ENCODE data around the gene TMEM127.
"Not testable (repeated sequence)": the region's sequence is repeated elsewhere in the genome, so short reads cannot be mapped to it uniquely, and the experiment has no call there.

The TMEM127 gene

GRCh38 chr2:96260387-96261260 is 5.2 kb downstream of the TMEM127 start:
- TF ChIP-seq, protein P1, sequence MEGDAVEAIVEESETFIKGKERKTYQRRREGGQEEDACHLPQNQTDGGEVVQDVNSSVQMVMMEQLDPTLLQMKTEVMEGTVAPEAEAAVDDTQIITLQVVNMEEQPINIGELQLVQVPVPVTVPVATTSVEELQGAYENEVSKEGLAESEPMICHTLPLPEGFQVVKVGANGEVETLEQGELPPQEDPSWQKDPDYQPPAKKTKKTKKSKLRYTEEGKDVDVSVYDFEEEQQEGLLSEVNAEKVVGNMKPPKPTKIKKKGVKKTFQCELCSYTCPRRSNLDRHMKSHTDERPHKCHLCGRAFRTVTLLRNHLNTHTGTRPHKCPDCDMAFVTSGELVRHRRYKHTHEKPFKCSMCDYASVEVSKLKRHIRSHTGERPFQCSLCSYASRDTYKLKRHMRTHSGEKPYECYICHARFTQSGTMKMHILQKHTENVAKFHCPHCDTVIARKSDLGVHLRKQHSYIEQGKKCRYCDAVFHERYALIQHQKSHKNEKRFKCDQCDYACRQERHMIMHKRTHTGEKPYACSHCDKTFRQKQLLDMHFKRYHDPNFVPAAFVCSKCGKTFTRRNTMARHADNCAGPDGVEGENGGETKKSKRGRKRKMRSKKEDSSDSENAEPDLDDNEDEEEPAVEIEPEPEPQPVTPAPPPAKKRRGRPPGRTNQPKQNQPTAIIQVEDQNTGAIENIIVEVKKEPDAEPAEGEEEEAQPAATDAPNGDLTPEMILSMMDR (IDR thresholded peaks at IDR 0.05; ENCODE audit: control extremely low read depth, extremely low read depth, low read depth, missing control alignments) = peak; percentile 53
- ChIA-PET POLR2A (no interaction called here), CTCF (interaction anchor here (0.8 to 4.4 kb wide), 22 partner anchors 9 to 268 kb away, joined by 3 to 25 read pairs (median 5); partner anchors contain the start of genes ADRA2B, ASTL and STARD7)
- peak; percentile 68 for DNase-seq (ENCODE audit: extremely low spot score)

DNA sequence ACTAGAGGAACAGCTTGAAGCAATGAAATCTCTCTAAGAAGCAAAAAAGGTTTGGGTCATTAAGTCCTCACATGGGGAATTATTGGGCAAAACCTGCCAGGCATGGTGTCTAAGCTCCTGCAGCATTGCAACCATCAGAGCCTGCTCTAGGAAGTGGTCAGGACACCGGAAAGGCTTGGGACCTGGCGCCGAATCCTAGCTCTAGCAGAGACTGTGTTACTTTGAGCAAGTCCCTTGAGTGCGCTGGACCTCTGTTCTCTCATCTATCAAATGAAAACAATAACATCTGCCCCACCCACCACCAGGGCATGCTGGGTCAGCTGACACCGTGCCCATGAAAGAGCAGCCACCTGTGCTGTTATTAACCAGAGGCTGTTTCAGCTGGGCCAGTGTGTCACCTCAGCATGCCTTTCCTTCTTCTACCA is 6.3 kb downstream of the TMEM127 start:
- CTCF ChIA-PET = interaction anchor here (0.9 to 4.4 kb wide), 17 partner anchors 8 to 267 kb away, joined by 3 to 25 read pairs (median 5); partner anchors contain the start of gene ASTL
- no peak for DNase-seq (ENCODE audit: extremely low spot score)
- POLR2A ChIA-PET = interaction anchor here (0.5 to 0.6 kb wide), 3 partner anchors 81 to 276 kb away, joined by 3 to 9 read pairs (median 3); no protein-coding TSS in a partner anchor
- TF ChIP-seq, protein P1 (IDR thresholded peaks at IDR 0.05; ENCODE audit: control extremely low read depth, extremely low read depth, low read depth, missing control alignments) = no peak

GRCh38 chr2:96258166-96259022 is 7.4 kb downstream of the TMEM127 start:
- TF ChIP-seq, protein P1 (IDR thresholded peaks at IDR 0.05; ENCODE audit: control extremely low read depth, extremely low read depth, low read depth, missing control alignments) = no peak
- ChIA-PET CTCF (interaction anchor here (0.9 to 4.4 kb wide), 8 partner anchors 9 to 251 kb away, joined by 3 to 25 read pairs (median 6); partner anchors contain the start of gene ASTL), POLR2A (no interaction called here)
- no peak for DNase-seq (ENCODE audit: extremely low spot score)

DNA sequence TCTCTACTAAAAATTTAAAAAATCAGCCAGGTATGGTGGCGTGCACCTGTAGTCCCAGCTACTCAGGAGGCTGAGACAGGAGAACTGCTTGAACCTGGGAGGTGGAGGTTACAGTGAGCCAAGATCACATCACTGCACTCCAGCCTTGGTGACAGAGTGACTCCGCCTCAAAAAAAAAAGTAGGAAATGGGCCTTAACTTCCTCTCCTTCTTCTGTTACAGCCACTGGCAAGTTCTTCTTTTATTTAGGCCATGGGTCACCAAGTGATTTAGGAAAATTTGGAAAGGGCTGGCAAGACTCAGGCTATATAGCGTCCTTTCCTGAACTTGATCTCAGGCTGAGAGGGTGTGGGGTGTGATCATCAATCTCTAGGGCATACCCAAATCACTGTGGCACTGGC is 8.1 kb downstream of the TMEM127 start:
- DNase-seq (ENCODE audit: extremely low spot score); POLR2A ChIA-PET: not testable (repeated sequence)
- CTCF ChIA-PET = interaction anchor here (1.7 to 2.1 kb wide), 2 partner anchors 18 to 120 kb away, joined by 3 to 10 read pairs; partner anchors contain the start of gene ASTL

- CTCF ChIA-PET = interaction anchor here (0.8 to 2.1 kb wide), 7 partner anchors 8 to 119 kb away, joined by 3 to 10 read pairs (median 5); partner anchors contain the start of gene ASTL
- TF ChIP-seq, protein P1 (IDR thresholded peaks at IDR 0.05; ENCODE audit: control extremely low read depth, extremely low read depth, low read depth, missing control alignments) = no peak
- POLR2A ChIA-PET = interaction anchor here (0.7 to 1.2 kb wide), 2 partner anchors 9 to 114 kb away, joined by 3 to 4 read pairs; partner anchors contain the start of gene CIAO1
- DNase-seq (ENCODE audit: extremely low spot score) = no peak
Observed at GRCh38 chr2:96256611-96257113, 9.1 kb downstream of the TMEM127 start.

GRCh38 chr2:96254571-96254970 is 11.2 kb downstream of the TMEM127 start:
- CTCF ChIA-PET = interaction anchor here (1.0 to 2.2 kb wide), 6 partner anchors 10 to 136 kb away, joined by 3 to 18 read pairs (median 6); partner anchors contain the start of genes CIAO1 and TMEM127
- TF ChIP-seq, protein P1 (IDR thresholded peaks at IDR 0.05; ENCODE audit: control extremely low read depth, extremely low read depth, low read depth, missing control alignments) = no peak
- DNase-seq (ENCODE audit: extremely low spot score) = no peak
- POLR2A ChIA-PET = no interaction called here
